ENCODE results near the gene IGDCC3.
A peak's percentile ranks its signal among the peaks of the same experiment; 100 is the strongest.

Gene IGDCC3

DNA sequence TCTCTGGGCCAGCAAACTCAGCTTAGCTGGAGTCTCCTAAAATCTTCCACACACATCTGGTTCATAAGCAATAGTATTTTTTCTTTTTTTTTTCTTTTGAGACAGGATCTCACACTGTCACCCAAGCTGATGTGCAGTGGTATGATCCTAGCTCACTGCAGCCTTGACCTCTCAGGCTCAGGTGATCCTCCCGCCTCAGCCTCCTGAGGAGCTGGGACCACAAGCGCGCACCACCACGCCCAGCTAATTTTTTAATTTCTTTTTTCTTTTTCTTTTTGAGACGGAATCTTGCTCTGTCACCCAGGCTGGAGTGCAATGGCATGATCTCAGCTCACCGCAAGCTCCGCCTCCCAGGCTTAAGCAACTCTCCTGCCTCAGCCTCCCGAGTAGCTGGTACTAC is 39.0 kb downstream of the IGDCC3 start:
- no peak for DNase-seq

GRCh38 chr15:65338366-65338765 is 39.4 kb downstream of the IGDCC3 start:
- peak; percentile 52 for DNase-seq

- peak; percentile 32 for DNase-seq
These were observed 40.2 kb downstream of the IGDCC3 start for GRCh38 chr15:65337436-65338070.

DNA sequence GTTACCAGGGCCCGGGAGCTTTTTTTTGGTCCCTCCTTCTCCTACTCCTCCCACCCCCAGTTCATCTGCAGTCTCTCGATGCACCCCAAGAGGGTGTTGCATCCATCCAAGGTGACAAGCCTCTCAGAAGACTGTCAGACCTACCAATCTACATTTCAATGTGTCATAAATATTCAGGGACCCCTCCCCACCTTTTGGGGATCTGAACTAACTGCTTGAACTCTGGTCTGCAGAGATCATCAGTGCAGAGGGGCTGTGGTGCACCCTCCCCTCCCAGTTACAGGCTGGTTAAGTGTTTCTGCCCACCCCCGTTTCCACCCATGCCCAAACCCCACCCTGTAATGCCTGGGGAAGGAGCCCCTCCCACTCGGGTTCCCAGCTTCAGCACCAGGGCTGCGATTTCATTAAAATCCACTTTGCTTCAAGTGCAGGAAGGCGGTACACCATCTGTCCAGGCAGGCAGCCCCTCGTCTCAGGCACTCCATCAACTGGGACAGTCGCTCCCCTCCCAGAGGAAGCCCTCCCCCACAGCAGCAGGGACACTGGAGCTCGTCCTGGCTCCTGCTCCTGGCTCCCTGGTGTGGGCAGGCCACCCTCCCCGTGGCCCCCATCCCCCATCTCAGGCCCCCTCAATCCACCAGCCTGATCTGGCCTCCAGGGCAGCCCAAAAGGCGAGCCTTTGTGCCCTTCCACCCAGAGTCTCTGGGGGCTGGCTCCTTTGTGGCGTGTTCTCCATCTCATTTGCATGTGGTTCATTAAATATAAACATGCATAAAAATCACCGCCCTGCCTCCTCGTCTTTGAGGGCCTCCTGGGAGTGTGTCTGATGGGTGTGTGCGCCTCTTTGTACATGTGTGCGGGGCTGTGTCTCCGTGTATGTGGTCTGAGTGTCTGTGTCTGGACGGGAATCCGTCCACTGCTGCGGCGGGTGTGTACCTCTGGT is 41.0 kb downstream of the IGDCC3 start:
- DNase-seq, result no peak

DNA sequence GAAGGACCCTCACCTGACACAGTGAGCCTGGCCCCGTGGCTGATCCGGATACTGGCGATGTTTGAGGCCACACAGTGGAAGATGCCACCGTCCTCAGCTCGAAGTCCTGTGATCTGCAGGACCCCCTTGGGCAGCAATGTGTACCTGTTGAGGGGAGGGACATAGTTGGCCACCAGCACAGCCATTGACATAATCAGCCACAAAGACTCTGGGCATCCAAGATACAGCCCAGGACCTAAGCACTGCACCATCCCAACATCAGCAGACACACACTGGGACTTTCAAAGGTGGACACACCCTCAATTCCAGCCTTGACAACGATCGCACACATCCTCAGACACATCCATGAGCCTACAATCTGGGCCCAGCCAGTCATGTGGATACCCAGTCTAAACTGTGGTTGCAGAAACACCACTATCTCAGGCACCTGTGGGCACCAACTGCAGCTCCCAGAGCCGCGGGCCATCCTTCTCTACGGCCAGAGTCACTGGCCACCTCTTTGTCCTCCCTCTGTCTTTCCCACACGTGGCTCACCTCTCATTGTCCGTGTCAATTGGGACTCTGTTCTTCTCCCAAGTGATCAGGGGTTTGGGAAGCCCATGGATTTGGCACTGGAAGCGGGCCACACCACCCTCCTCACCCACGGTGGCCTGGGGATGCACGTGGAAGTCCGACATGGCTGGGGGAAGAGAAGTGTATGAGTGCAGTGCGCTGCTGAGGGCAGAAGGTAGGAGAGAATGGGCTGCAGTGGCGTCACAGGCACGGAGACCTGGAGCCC is 42.3 kb downstream of the IGDCC3 start:
- DNase-seq, result no peak

GRCh38 chr15:65334586-65335231 is 43.1 kb downstream of the IGDCC3 start:
- DNase-seq, result peak; percentile 15

- no peak for DNase-seq
These were observed 43.9 kb downstream of the IGDCC3 start for GRCh38 chr15:65333856-65334255.

- DNase-seq, result no peak
These were observed 44.5 kb downstream of the IGDCC3 start for GRCh38 chr15:65333148-65333820.

DNA sequence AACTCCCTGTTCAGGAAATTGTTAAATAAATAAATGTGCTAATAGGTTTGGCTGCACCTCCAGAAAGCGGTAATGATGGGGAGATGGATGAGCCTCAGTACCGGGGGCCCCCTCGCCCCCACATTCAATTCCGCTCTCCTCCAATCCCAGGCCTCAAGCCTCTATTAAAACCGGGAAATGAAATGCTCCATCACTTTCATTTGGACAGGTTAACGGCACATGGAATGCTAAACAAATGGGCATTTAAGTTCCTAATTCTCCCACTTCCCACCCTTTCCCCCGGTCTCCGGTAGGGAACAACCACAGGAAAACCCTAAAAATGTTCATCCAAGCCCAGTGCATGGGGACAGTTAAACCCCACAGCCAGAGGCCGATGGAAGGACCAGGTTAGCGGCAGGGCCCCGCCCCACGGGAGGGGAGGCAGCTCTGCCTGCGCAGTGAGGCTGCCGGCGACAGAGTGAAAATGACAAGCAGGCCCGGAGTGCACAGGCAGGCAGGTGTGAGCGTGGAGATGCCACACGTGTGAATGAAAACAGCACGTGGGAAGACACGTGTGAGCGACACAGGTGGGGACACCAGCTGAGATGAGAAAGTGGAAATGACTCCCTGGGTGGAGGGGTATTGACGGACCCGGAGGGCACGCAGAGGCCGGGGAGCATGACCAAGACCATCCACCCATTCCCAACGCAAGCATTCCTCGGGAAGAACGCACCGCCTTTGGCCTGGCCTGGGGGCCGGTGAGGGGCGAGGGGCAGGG is 45.2 kb downstream of the IGDCC3 start:
- no peak for DNase-seq

- no peak for DNase-seq
These were observed 46.0 kb downstream of the IGDCC3 start for GRCh38 chr15:65331811-65332210.

GRCh38 chr15:65330934-65331645 is 46.7 kb downstream of the IGDCC3 start:
- no peak for DNase-seq

DNA sequence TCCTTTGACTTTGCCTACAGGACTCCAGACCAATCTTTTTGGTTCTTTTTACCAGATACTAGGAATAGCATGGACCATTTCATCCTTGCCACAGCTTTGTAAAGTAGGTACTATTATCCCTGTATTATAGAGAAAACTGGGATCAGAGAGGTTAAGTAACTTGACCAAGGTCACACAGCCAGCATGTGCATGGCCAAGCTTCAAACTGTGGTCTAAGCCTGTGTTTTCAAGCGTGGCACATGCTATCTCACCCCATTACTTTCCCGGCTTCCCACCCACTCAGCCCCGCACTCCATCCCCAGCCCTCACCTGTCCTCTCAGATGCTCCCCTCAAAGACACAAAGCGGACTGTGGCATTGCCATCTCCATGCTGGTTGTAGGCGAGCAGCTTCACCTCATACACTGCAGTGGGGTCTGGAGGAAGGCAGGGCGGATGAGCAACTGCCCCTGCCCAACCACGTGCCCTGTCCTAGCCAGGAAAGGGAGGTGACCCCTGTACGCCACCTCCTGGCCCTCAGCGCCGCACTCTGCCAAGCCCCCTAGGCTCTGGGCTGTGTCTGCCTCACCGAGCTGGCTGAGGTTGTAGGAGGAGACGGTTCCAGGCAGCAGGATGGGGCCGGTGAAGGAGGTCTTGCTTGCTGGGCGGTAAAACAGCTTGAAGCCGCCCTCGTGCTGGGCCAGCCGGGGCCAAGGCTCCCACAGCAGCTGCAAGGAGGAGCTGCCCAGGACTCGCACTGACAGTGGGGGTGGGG is 47.6 kb downstream of the IGDCC3 start:
- no peak for DNase-seq

DNA sequence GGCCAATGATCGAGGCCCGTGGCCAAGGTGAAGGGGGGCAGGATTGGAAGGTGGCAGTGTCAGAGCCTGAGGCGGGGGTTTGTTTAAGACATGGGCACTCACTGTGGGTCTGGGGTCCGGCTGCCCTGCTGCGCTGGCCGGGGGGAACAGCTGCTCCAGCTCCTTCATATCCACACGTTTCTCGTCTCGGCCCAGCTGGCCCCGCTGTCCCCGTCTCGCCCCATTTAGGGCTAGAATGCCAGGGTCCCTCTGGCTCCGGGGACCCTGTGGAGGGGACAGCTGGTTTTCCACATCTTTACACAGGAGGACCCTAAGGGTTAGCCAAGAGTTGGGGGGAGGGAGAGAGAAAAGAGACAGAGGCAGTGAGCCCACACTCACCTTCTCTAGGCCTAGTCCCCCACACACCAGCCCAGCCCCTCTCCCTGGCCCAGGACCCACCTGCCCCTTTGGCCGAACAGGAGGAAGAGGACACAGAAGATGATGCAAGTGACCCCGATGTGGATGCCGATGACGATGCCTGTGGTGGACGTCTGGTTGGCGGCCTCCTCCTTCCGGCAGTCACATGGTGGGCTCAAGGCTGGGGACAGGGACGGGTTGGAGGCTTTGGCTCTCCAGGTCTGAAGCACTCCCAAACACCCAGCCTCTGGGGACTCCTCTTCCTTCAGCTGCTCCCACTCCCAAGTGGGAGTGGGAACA is 48.4 kb downstream of the IGDCC3 start:
- DNase-seq, result no peak

- DNase-seq, result no peak
These were observed 49.1 kb downstream of the IGDCC3 start for GRCh38 chr15:65328506-65329287.

GRCh38 chr15:65327651-65328393 is 50.0 kb downstream of the IGDCC3 start:
- no peak for DNase-seq

GRCh38 chr15:65326818-65327217 is 51.0 kb downstream of the IGDCC3 start:
- no peak for DNase-seq

DNA sequence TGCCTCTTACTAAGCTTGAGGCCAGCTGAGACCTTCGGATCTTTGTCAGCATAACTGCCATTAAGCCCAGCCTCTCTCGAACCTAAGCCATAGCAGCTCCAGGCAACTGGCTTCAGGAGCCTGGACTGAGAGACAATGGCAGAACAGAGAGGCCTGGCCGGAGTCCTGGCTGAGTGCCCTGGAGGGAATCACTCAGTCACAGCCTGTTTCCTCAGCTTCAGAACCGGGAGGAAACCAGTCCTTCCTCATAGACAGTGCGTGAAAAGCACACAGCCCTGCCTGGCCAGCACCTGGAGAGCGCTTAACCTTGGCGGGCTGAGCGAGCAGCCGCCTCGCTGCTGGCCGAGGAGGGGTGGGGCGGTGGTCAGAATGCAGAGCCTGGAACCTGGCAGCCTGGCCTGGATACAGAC is 51.7 kb downstream of the IGDCC3 start:
- no peak for DNase-seq

DNA sequence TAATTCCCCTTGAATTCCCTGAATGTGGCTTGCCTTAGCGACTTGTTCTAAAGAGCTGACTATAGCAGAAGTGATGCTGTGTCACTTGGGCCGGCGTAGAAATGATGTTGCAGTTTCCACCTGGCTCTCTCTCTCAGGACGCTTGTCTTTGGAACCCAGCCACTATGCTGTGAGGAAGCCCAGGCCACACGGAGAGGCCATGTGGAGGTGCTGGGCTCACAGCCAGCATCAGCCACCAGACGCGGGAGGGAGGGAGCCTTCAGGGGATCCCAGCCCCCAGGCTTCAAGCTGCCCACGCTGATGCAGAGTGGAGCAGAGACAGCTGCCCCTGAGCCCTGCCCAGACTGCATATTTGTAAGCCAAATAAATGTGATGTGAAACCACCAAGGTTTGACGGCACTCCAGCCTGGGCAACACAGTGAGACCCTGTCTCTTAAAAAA is 54.7 kb downstream of the IGDCC3 start:
- DNase-seq, result peak; percentile 88

All from COR-L47 (cell line).